ENCODE data around the gene TEPSIN. TPM values are rescaled to one million over a fixed set of nuclear protein-coding genes. Genes with fewer than 3 reads are reported as not detected.

TEPSIN gene
- polyA plus RNA-seq, 1 donor from 2014 or later: 50.0 TPM

DNA sequence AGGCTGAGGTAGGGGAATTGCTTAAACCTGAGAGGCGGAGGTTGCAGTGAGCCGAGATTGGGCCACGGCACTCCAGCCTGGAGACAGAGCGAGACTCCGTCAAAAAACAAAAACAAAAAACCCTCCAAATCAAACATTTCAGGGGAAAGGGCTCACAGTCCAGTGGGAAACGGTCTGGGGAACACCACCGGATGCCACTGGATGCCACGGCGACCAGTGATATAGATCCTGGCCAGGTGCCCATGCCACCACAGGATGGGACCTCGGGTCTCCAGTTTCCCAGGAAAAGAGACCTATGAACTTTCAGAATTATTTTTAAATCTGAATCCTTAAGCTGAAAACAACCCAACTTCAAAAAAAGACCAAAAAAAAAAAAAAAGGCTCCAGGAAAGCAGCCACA, 28.4 kb downstream of the TEPSIN start:
- Histone ChIP-seq H3K79me2 (replicated peaks; ENCODE audit: insufficient read depth, low read length) (no peaks in the 10 kb centered on the region), H3K4me3 (ENCODE audit: low read length) (no peak overlapping the region), H3K27ac (ENCODE audit: low read length) (no peak overlapping the region), H3K4me2 (ENCODE audit: low read length) (no peak overlapping the region), H4K20me1 (ENCODE audit: insufficient read depth) (no peaks in the 10 kb centered on the region), H3K9me3 (ENCODE audit: low read length) (no peaks in the 10 kb centered on the region), H3K9ac (ENCODE audit: low read length) (no peak overlapping the region), H2AFZ (ENCODE audit: low read depth, low read length) (no peak overlapping the region), H3K9me2 (ENCODE audit: insufficient read depth, low read length) (no peaks in the 10 kb centered on the region), H3K36me3 (ENCODE audit: insufficient read depth, low read length) (no peaks in the 10 kb centered on the region), H3K27me3 (ENCODE audit: insufficient read depth, low read depth, low read length) (no peaks in the 10 kb centered on the region), H3F3A (ENCODE audit: insufficient read depth, low read length, poor library complexity, severe bottlenecking) (no peaks in the 10 kb centered on the region)
- no peak for TF ChIP-seq SMC3 (conservative IDR thresholded peaks at IDR 0.05; ENCODE audit: poor library complexity)
- TF ChIP-seq POLR2AphosphoS5 (IDR thresholded peaks at IDR 0.05): no peak
- no peak for TF ChIP-seq MXI1 (conservative IDR thresholded peaks at IDR 0.05; ENCODE audit: poor library complexity, severe bottlenecking)
- TF ChIP-seq EZH2 (IDR thresholded peaks at IDR 0.05; ENCODE audit: borderline replicate concordance, insufficient read depth, low read length, poor library complexity, severe bottlenecking): no peak
- TF ChIP-seq TAF1 (IDR thresholded peaks at IDR 0.05; ENCODE audit: low read depth): no peak
- no peak for TF ChIP-seq EP300 (conservative IDR thresholded peaks at IDR 0.05; ENCODE audit: poor library complexity, severe bottlenecking)
- no peak for TF ChIP-seq RAD21 (conservative IDR thresholded peaks at IDR 0.05)
- no peak for TF ChIP-seq REST (IDR thresholded peaks at IDR 0.05; ENCODE audit: borderline replicate concordance)
- TF ChIP-seq, protein P1, sequence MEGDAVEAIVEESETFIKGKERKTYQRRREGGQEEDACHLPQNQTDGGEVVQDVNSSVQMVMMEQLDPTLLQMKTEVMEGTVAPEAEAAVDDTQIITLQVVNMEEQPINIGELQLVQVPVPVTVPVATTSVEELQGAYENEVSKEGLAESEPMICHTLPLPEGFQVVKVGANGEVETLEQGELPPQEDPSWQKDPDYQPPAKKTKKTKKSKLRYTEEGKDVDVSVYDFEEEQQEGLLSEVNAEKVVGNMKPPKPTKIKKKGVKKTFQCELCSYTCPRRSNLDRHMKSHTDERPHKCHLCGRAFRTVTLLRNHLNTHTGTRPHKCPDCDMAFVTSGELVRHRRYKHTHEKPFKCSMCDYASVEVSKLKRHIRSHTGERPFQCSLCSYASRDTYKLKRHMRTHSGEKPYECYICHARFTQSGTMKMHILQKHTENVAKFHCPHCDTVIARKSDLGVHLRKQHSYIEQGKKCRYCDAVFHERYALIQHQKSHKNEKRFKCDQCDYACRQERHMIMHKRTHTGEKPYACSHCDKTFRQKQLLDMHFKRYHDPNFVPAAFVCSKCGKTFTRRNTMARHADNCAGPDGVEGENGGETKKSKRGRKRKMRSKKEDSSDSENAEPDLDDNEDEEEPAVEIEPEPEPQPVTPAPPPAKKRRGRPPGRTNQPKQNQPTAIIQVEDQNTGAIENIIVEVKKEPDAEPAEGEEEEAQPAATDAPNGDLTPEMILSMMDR (IDR thresholded peaks at IDR 0.05; ENCODE audit: poor library complexity, severe bottlenecking): no peak

- no peaks in the 10 kb centered on the region for H3F3A ChIP-seq (ENCODE audit: insufficient read depth, low read length, poor library complexity, severe bottlenecking)
- no peaks in the 10 kb centered on the region for H3K27me3 ChIP-seq (ENCODE audit: insufficient read depth, low read depth, low read length)
- H3K36me3 ChIP-seq (ENCODE audit: insufficient read depth, low read length): no peaks in the 10 kb centered on the region
- no peak overlapping the region for H3K9ac ChIP-seq (ENCODE audit: low read length)
- no peak for TF ChIP-seq EZH2 (IDR thresholded peaks at IDR 0.05; ENCODE audit: borderline replicate concordance, insufficient read depth, low read length, poor library complexity, severe bottlenecking)
- TF ChIP-seq SMC3 (conservative IDR thresholded peaks at IDR 0.05; ENCODE audit: poor library complexity): no peak
- TF ChIP-seq RAD21 (conservative IDR thresholded peaks at IDR 0.05): no peak
- no peak for TF ChIP-seq REST (IDR thresholded peaks at IDR 0.05; ENCODE audit: borderline replicate concordance)
- no peak for TF ChIP-seq MXI1 (conservative IDR thresholded peaks at IDR 0.05; ENCODE audit: poor library complexity, severe bottlenecking)
- TF ChIP-seq, protein P1 (IDR thresholded peaks at IDR 0.05; ENCODE audit: poor library complexity, severe bottlenecking): no peak
- H3K4me3 ChIP-seq (ENCODE audit: low read length): no peak overlapping the region
- no peaks in the 10 kb centered on the region for H4K20me1 ChIP-seq (ENCODE audit: insufficient read depth)
- no peaks in the 10 kb centered on the region for H3K9me2 ChIP-seq (ENCODE audit: insufficient read depth, low read length)
- no peak overlapping the region for H3K4me2 ChIP-seq (ENCODE audit: low read length)
- H3K9me3 ChIP-seq (ENCODE audit: low read length): no peaks in the 10 kb centered on the region
- no peaks in the 10 kb centered on the region for H3K79me2 ChIP-seq (replicated peaks; ENCODE audit: insufficient read depth, low read length)
- H2AFZ ChIP-seq (ENCODE audit: low read depth, low read length): no peak overlapping the region
- no peak overlapping the region for H3K27ac ChIP-seq (ENCODE audit: low read length)
These were observed 29.7 kb downstream of the TEPSIN start for GRCh38 chr17:81209141-81209540.
